Activated T-cell treated with anti-CD3 and anti-CD28 coated beads, Interleukin-2, amount 50 U/mL, for 48 hours (primary cell): ENCODE data around the gene KRT74.
A peak's percentile ranks its signal among the peaks of the same experiment; 100 is the strongest.

Source experiments
- DNase-seq, 2 experiments: peaks; one replicate each; pipeline ENCODE4 v3.0.0-alpha.2; 2020

Gene KRT74

GRCh38 chr12:52573743-52574142, at the start of gene KRT74:
TSS of gene KRT74 (minus strand) at chr12:52573843. CDS start at chr12:52573777, 66 bp downstream.
- DNase-seq, result no peak

DNA sequence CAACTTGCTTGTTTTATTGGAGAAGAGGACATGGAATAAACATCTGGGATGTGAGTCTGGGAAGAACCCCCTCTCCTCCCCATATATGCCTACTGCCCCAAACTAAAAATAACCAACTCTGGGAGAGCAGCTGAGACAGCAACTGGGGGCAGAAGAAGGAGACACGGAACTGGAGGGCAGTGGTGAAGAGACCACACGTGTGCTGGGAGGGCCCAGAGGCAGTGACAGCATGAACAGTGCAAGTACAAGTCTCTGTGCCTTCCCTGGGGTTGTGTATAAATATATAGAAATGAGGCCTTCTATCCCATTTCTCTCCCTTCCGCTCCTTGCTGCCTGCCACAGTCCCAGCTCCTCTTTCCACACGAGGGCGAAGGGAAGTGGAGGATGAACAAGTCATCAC, 48.7 kb upstream of the KRT74 start:
- DNase-seq, result no peak

GRCh38 chr12:52618866-52619265, 45.2 kb upstream of the KRT74 start:
- no peak for DNase-seq

DNA sequence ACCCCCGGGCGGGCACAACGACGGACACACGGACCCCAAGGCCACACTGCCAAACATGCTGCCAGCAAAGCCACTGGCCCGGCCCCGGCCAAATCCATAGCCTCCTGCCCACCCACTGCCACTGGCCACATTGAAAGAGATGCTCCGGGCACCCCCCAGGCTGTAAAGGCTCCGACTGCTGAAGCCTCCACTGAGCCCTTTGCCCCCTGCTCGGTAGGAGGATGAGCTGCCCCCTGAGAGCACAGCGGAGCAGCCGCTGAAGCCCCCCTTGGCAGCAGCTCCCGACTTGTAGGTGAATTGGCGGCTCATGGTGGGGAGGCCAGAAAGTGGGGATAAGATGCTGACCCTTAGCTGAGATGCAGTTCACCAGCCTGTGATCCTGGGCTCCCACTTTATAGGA, 44.6 kb upstream of the KRT74 start, which contains the start of gene KRT73:
Gene KRT73, minus strand, starts transcription at position 344 of the 400 bp plus-strand sequence. Its CDS starts 35 bp downstream, at position 309.
- no peak for DNase-seq

GRCh38 chr12:52617403-52617785, 43.8 kb upstream of the KRT74 start:
- no peak for DNase-seq

DNA sequence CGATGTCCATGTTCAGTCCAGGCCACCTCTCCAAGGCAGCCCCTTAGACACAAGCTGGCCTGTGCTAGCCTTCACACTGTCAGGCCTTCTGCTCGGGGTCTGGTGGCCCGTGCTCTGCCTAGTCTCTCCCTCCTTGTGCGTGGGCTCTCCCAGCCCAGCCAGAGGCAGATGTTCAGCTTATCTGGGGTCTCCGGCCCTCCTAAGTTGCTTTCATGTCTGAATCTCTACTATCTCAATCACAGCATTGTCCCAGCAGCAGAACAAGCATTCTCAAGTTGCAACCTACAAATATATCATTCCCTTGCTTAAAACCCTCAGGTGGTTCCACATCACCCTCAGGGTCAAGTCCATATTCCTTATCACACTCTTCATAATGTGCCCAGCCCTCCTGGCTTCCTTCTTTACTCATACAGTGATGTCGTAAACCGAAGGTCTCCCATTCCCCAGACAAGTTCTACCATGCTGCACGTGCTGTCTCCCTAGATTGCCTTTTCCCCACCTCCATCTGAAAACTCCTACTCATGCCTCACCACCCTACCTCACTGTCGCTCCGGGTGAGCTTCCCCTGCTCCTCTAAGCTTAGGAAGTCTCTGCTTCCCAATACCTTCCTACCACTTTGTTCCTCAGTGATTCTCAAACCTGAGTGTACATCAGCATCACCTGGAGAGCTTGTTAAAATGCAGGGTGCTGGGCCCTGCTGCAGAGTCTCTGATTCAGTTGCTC, 43.2 kb upstream of the KRT74 start:
- no peak for DNase-seq

DNA sequence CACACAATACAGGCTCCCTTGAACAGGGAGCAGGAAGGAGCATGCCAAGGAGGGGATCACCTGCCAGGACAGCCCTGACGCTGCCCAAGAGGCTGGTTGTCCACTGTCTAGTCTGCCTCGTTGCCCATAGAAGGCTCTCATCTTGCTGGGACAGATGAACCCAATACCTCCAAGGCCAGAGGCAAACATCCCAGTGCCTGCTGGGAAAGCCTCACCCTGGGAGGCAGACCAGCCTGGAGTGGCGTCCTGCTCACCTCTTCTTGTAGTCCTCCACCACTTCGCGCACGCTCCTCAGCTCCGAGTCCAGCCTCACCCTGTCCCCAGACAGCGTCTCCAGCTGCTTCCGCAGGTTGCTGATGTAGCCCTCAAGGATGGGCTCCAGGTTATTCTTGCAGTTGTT, 42.3 kb upstream of the KRT74 start:
- no peak for DNase-seq

GRCh38 chr12:52615208-52615868, 41.7 kb upstream of the KRT74 start:
- DNase-seq, result peak; percentile 54 to 62

- no peak for DNase-seq
Observed at GRCh38 chr12:52614381-52615207, 41.0 kb upstream of the KRT74 start.

DNA sequence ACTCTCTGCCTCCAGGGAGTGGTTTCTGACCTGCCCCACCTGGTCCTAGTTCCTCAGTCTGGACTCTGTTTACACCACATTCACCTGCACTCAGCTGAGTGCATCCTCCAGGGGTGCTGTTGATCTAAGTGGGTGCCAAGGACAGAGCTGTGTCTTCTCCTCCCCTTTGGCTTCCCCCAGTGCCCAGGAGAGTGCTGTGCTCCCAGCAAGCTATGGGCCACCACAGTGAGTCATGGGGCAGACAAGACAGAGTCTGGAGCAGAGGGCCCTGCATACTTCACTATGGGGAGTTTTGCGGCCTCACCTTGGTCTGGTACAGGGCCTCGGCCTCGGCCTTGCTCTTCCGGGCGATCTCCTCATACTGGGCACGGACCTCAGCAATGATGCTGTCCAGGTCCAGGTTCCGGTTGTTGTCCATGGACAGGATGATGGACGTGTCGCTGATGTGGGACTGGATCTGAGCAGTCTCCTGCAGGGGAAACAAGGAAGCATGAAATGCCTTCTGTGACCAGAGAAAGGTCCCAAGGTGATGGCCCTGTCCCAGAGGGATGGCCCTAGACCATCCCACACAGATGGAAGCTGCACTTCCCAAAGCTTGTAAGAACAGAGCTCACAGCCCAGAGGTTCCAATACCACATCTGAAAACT, 39.9 kb upstream of the KRT74 start:
- DNase-seq, result peak in 1 of 2 experiments; percentile 15

- peak in 1 of 2 experiments; percentile 13 for DNase-seq
Observed at GRCh38 chr12:52612431-52613383, 39.1 kb upstream of the KRT74 start.

GRCh38 chr12:52611080-52611468, 37.4 kb upstream of the KRT74 start:
- DNase-seq, result peak; percentile 13

- DNase-seq, result peak; percentile 16 to 17
Observed at GRCh38 chr12:52608826-52609630, 35.4 kb upstream of the KRT74 start.

GRCh38 chr12:52608161-52608560, 34.5 kb upstream of the KRT74 start:
- peak; percentile 5 to 9 for DNase-seq

- DNase-seq, result peak in 1 of 2 experiments; percentile 9
Observed at GRCh38 chr12:52607314-52607713, 33.7 kb upstream of the KRT74 start.

- DNase-seq, result peak; percentile 7
Observed at GRCh38 chr12:52606581-52607218, 33.1 kb upstream of the KRT74 start.

- DNase-seq, result no peak
Observed at GRCh38 chr12:52606096-52606495, 32.5 kb upstream of the KRT74 start.

- peak; percentile 9 to 14 for DNase-seq
Observed at GRCh38 chr12:52605542-52605941, 31.9 kb upstream of the KRT74 start.

GRCh38 chr12:52604859-52605258, 31.2 kb upstream of the KRT74 start:
- DNase-seq, result peak; percentile 19

DNA sequence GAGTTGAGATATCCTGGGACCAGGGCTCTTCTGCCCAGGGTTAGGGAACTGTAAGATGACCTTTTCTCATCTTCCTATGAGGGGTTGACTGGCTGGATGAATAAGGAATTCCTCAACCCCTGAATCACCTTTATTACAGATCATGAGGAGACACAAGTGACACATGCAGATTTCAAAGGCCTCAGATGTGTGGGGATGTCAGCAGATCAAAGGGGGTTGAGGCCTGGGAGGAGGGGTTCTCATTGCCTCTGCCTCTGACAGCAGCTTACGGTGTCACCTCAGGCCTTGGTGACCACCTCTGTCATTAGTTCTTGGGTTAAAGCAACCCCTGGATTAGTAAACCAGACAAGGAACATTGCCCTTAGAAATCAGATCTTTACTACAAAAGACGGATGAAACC, 29.7 kb upstream of the KRT74 start:
- DNase-seq, result peak; percentile 14 to 19
